Left lung (tissue), 10 donors: ENCODE measurements around the gene SMIM1. TPM values are rescaled to one million over a fixed set of nuclear protein-coding genes. Genes with fewer than 3 reads are reported as not detected.

Source experiments
- ATAC-seq: fragments of 200-7000 bp; cut with Tn5 transposase; one replicate; pipeline ENCODE4 v1.9.1; 2020; ENCODE audit warnings: moderate library complexity
- DNase-seq, 4 donors: peaks; one replicate each; pipeline ENCODE4 v3.0.0-alpha.2; 2013 to 2020
- H3K27ac ChIP-seq, 2 donors: fragments of 200-600 bp; sonication (generic) in 1 of 2; one replicate each; pipeline versions ENCODE4 v1.5.0 to v1.8.0; 2020 to 2021
- H3K27me3 ChIP-seq, 2 donors: fragments of 200-600 bp; sonication (generic) in 1 of 2; one replicate each; pipeline versions ENCODE4 v1.5.0 to v1.8.0; 2020 to 2021
- H3K36me3 ChIP-seq, 2 donors: fragments of 200-600 bp; sonication (generic) in 1 of 2; one replicate each; pipeline versions ENCODE4 v1.5.0 to v1.8.0; 2020 to 2021
- H3K4me1 ChIP-seq, 2 donors: fragments of 200-600 bp; one replicate each; pipeline ENCODE4 v1.8.0; 2021
- H3K4me3 ChIP-seq, 2 donors: fragments of 200-600 bp; sonication (generic) in 1 of 2; one replicate each; pipeline versions ENCODE4 v1.5.0 to v1.8.0; 2020 to 2021; ENCODE audit warnings: mild to moderate bottlenecking in 1 of 2
- H3K9me3 ChIP-seq, 2 donors: fragments of 200-600 bp; sonication (generic) in 1 of 2; one replicate each; pipeline versions ENCODE4 v1.5.0 to v1.8.0; 2020 to 2021
- intact Hi-C, 2 donors: fragments of 100-400 bp; cut with DNase I; formaldehyde crosslinking; loops; one replicate each; pipeline versions ENCODE4 v1.11.2 to v1.14.2; 2022
- polyA plus RNA-seq, 6 donors: library from polyadenylated mRNA; unstranded; fragments of 120-200 nt; gene quantifications; one replicate each; pipeline ENCODE4 v1.2.1, GENCODE V29; 2013; ENCODE audit not compliant: insufficient read length in 6 of 6
- total RNA-seq, 2 donors: library from RNA; stranded (reverse); fragmentation: NEBNext Ultra II Directional; extraction: Animal tissue kit (Norgen Biotek cat#: 25700); gene quantifications; one replicate each; pipeline ENCODE4 v1.2.1, GENCODE V29; 2021
- TF ChIP-seq, protein P1 (sequence below), 2 donors: fragments of 200-600 bp; sonication (generic) in 1 of 2; IDR thresholded peaks; one replicate each; pipeline versions ENCODE4 v1.5.0 to v1.8.0; 2021; ENCODE audit warnings: antibody characterized with exemption in 2 of 2
- donor health status: DM: no; HTN: yes; CAD: no.
- donor health status: DM: no; HTN: no; CAD: no.

SMIM1 gene
- total and polyA plus RNA-seq, 8 donors = 1.6 to 7.4 (median 5.5) TPM

DNA sequence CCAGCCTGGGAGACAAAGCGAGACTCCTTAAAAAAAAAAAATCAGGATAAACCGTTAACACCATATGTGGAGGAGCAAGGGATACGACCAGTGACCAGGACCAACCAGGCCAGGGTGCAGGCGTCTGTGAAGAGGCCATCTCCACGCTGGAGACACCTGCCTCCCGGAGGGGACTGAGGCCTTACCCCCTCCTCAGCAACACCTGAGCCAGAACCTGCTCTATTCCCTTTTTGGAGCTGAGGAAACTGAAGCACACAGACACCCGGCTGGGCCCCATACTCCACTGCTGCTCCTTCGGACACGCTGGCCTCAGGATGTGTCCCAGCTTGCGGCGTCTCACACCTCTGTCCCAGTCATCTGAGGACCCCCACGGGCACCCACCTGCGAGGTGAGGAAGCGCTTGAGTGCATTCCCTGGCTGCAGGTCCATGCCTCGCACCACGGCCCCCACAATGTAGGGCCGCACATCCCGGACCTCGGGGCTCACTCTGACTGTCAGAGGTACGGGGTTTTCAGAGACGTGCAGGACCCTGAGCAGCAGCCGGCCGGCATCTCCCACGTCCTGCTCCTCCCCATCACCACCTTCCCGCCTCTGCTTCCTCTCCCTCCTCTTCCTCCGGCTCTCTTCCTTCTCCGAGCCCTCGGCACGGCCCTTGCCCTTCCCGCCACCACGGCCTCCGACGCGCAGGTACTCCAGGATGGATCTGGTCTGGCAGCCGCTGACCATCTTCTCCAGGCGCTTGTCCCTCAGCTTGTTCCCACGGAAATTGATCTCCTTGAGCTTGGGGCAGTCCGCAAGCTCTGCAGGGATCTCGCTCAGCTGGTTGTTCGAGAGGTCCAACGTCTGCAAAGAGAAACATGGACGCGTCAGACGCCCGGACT is 14.2 kb downstream of the SMIM1 start:
- DNase-seq = peak in 1 of 4 donors; percentile 61
- H3K4me3 ChIP-seq = no peak overlapping the region
- H3K4me1 ChIP-seq = peaks cover 0 to 11% of the 10 kb centered on the region in 2 donors
- H3K36me3 ChIP-seq = peaks cover 0 to 79% of the 10 kb centered on the region in 2 donors
- intact Hi-C loops = no loop called here
- no peak for ATAC-seq
- no peak overlapping the region for H3K27ac ChIP-seq
- H3K9me3 ChIP-seq = no peaks in the 10 kb centered on the region
- H3K27me3 ChIP-seq = no peaks in the 10 kb centered on the region
- TF ChIP-seq, protein P1, sequence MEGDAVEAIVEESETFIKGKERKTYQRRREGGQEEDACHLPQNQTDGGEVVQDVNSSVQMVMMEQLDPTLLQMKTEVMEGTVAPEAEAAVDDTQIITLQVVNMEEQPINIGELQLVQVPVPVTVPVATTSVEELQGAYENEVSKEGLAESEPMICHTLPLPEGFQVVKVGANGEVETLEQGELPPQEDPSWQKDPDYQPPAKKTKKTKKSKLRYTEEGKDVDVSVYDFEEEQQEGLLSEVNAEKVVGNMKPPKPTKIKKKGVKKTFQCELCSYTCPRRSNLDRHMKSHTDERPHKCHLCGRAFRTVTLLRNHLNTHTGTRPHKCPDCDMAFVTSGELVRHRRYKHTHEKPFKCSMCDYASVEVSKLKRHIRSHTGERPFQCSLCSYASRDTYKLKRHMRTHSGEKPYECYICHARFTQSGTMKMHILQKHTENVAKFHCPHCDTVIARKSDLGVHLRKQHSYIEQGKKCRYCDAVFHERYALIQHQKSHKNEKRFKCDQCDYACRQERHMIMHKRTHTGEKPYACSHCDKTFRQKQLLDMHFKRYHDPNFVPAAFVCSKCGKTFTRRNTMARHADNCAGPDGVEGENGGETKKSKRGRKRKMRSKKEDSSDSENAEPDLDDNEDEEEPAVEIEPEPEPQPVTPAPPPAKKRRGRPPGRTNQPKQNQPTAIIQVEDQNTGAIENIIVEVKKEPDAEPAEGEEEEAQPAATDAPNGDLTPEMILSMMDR (IDR thresholded peaks at IDR 0.05) = no peak

DNA sequence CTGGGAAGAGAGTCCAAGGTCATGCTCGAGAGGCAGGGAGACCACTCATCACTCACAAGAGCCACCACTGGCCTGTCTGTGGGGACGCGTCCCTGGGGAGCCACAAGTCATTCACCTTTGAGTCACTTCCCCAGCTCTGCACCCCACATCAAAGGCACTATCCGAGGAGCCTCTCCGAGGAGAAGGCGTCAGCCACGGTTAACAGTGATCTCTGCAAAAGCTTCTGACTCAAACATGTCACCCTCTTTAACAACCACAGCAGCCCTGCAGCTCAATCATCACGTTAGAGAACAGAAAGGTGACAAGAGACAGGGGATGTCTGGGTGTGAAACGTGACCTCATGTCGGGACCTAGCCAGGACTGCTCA is 14.8 kb downstream of the SMIM1 start:
- H3K36me3 ChIP-seq = peaks cover 0 to 73% of the 10 kb centered on the region in 2 donors
- no peak overlapping the region for H3K27ac ChIP-seq
- TF ChIP-seq, protein P1 (IDR thresholded peaks at IDR 0.05) = no peak
- no peaks in the 10 kb centered on the region for H3K27me3 ChIP-seq
- DNase-seq = no peak
- intact Hi-C loops = no loop called here
- H3K9me3 ChIP-seq = no peaks in the 10 kb centered on the region
- ATAC-seq = no peak
- H3K4me3 ChIP-seq = no peak overlapping the region
- H3K4me1 ChIP-seq = peaks cover 0 to 11% of the 10 kb centered on the region in 2 donors

DNA sequence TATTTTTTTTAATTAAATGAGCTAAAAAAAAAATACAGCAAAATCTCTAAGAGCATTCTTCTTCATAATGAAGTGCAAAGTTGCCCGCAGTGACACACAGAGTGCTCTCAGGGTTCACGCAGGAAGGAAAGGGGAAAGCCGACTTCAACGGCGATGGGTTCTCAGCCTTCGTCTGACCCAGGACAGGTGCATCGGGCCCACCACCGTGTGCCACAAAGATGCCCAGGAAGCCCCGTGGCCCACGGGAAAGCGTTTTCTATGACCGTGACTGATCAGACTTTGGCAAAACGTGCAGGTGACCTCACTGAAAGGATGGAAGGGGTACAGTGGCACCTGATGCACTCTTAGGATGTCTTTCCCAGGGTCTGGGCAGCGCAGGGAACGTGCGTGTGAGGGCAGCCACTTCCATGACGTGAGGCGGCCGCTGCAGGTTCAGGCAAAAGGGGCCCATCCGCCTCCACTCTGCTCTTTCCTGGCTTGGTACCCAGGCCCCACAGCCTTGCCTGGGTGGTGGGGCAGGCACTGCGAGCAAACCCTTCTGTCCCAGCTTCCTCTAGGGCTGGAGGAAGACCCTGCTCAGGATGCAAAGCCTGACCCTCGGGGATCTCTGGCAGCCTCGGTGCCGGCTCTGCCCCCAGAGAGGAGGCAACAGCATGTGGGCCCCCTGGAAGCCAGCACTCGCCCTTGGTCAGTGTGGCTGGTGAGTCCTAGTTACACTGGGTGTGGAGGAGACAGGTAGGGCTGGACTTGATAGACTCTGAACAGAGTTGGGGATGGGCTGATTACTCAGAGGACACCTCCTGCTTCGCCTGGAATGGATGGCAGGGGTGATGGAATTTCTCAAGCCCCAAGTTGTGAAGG is 15.4 kb downstream of the SMIM1 start:
- intact Hi-C loops = no loop called here
- H3K9me3 ChIP-seq = no peaks in the 10 kb centered on the region
- no peak overlapping the region for H3K4me3 ChIP-seq
- peaks cover 0 to 12% of the 10 kb centered on the region in 2 donors for H3K4me1 ChIP-seq
- peaks cover 0 to 67% of the 10 kb centered on the region in 2 donors for H3K36me3 ChIP-seq
- peak in 1 of 4 donors; percentile 60 for DNase-seq
- no peak overlapping the region for H3K27ac ChIP-seq
- ATAC-seq = no peak
- H3K27me3 ChIP-seq = no peaks in the 10 kb centered on the region
- TF ChIP-seq, protein P1 (IDR thresholded peaks at IDR 0.05) = no peak

DNA sequence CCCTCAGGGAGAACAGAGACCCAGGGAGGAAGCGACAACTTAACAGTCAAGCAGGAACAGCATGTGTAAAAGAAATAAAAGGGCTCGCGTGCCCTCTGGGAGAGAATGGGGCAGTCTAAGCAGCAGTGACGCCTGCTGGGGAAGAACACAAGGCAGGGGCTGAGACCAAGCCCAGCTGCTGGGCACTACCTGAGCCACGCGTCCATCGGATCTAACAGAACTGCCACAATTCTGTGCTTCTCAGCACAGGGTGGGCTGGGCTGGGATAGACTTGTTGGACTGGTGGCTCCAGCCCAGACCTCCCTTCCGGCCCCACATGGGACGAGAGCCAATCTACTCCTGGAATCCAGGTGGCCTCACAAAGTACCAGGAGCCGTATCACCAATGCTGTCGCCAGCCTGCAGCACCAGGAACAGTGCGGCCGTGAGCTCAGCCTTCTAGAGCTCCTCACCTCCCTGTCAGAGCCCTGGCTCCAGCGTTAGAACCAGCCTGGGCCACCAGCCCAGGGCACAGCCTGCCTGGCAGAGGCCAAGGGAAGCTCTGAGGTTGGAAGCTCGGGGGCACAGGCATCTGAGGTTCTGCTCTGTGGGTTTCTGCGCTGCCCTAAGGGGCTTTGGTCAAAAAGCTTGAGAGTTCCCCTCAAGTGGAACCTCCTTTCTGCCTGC is 16.3 kb downstream of the SMIM1 start:
- intact Hi-C loops = no loop called here
- peaks cover 0 to 57% of the 10 kb centered on the region in 2 donors for H3K36me3 ChIP-seq
- peak in 1 of 4 donors; percentile 58 for DNase-seq
- H3K27ac ChIP-seq = no peak overlapping the region
- H3K4me1 ChIP-seq = peaks cover 7 to 21% of the 10 kb centered on the region in 2 donors
- no peaks in the 10 kb centered on the region for H3K9me3 ChIP-seq
- no peak for ATAC-seq
- H3K4me3 ChIP-seq = no peak overlapping the region
- TF ChIP-seq, protein P1 (IDR thresholded peaks at IDR 0.05) = no peak
- H3K27me3 ChIP-seq = no peaks in the 10 kb centered on the region
